GM18873 (cell line): ENCODE data around the gene EFNA5.

Experiments used
- ATAC-seq: cut with Tn5 transposase; IDR thresholded peaks from one replicate; pipeline ENCODE4 v1.9.1; 2021; ENCODE audit warnings: mild to moderate bottlenecking, moderate library complexity, moderate number of reproducible peaks; ENCODE audit not compliant: unreplicated experiment, low FRiP score

EFNA5 gene

GRCh38 chr5:107607196-107607595 lies 63.5 kb downstream of the EFNA5 start:
- no peak for ATAC-seq

- ATAC-seq, result no peak
Observed at GRCh38 chr5:107605596-107606125, 65.1 kb downstream of the EFNA5 start.

- no peak for ATAC-seq
Observed at GRCh38 chr5:107604990-107605389, 65.7 kb downstream of the EFNA5 start.

GRCh38 chr5:107604146-107604910 lies 66.4 kb downstream of the EFNA5 start:
- no peak for ATAC-seq

GRCh38 chr5:107603349-107603748 lies 67.4 kb downstream of the EFNA5 start:
- ATAC-seq, result no peak

GRCh38 chr5:107602896-107603295 lies 67.8 kb downstream of the EFNA5 start:
- ATAC-seq, result no peak

- no peak for ATAC-seq
Observed at GRCh38 chr5:107601076-107601475, 69.7 kb downstream of the EFNA5 start.

- ATAC-seq, result no peak
Observed at GRCh38 chr5:107598958-107599357, 71.8 kb downstream of the EFNA5 start.

GRCh38 chr5:107597803-107598202 lies 72.9 kb downstream of the EFNA5 start:
- ATAC-seq, result no peak

GRCh38 chr5:107597247-107597646 lies 73.5 kb downstream of the EFNA5 start:
- ATAC-seq, result no peak

GRCh38 chr5:107594253-107595045 lies 76.3 kb downstream of the EFNA5 start:
- no peak for ATAC-seq

GRCh38 chr5:107593009-107593408 lies 77.7 kb downstream of the EFNA5 start:
- no peak for ATAC-seq

- ATAC-seq, result no peak
Observed at GRCh38 chr5:107592515-107592914, 78.2 kb downstream of the EFNA5 start.

- no peak for ATAC-seq
Observed at GRCh38 chr5:107590686-107591085, 80.1 kb downstream of the EFNA5 start.

- ATAC-seq, result no peak
Observed at GRCh38 chr5:107589520-107590193, 81.1 kb downstream of the EFNA5 start.

- ATAC-seq, result no peak
Observed at GRCh38 chr5:107582625-107583024, 88.1 kb downstream of the EFNA5 start.

GRCh38 chr5:107580889-107581820 lies 89.6 kb downstream of the EFNA5 start:
- no peak for ATAC-seq

- ATAC-seq, result no peak
Observed at GRCh38 chr5:107578051-107578635, 92.6 kb downstream of the EFNA5 start.

GRCh38 chr5:107577394-107577950 lies 93.3 kb downstream of the EFNA5 start:
- no peak for ATAC-seq
